Activated naive CD8-positive, alpha-beta T cell treated with anti-CD3 and anti-CD28 coated beads, Interleukin-2, amount 10 ng/mL, durations not matched to agents 7 days and 5 days (primary cell): ENCODE results near the gene RAPGEF5. TPM values are rescaled to one million over a fixed set of nuclear protein-coding genes. Genes with fewer than 3 reads are reported as not detected.
A peak's percentile ranks its signal among the peaks of the same experiment; 100 is the strongest.

Experiments used
- ATAC-seq: fragments of 150-1000 bp; cut with Tn5 transposase; one replicate; pipeline ENCODE4 v1.10.0; 2021; ENCODE audit warnings: low read depth, moderate library complexity
- POLR2A ChIA-PET: fragments of 350-600 bp; sonication (Branson Sonifier 250); formaldehyde crosslinking; loops from one replicate; lab custom pipeline; 2021; ENCODE audit warnings: antibody characterized with exemption; lab: Charles Lee
- DNase-seq: peaks from one replicate; pipeline ENCODE4 v3.0.0; 2021
- H3K27ac Mint-ChIP-seq: one replicate; pipeline ENCODE4 v1.8.0; 2022; ENCODE audit warnings: mild to moderate bottlenecking, mixed read lengths
- H3K27me3 Mint-ChIP-seq: one replicate; pipeline ENCODE4 v1.8.0; 2022; ENCODE audit warnings: mild to moderate bottlenecking, moderate library complexity, mixed read lengths
- H3K36me3 Mint-ChIP-seq: one replicate; pipeline ENCODE4 v1.8.0; 2021; ENCODE audit warnings: mild to moderate bottlenecking, mixed read lengths
- H3K4me1 Mint-ChIP-seq: one replicate; pipeline ENCODE4 v1.8.0; 2021; ENCODE audit warnings: mixed read lengths
- H3K4me3 Mint-ChIP-seq: one replicate; pipeline ENCODE4 v1.8.0; 2022; ENCODE audit warnings: mild to moderate bottlenecking, moderate library complexity, mixed read lengths
- H3K9me3 Mint-ChIP-seq: one replicate; pipeline ENCODE4 v1.8.0; 2021; ENCODE audit warnings: mixed read lengths
- total RNA-seq, 2 experiments: library from RNA; stranded (reverse); gene quantifications; one replicate each; pipeline ENCODE4 v1.2.3, GENCODE V29; 2021

RAPGEF5 gene
- total RNA-seq, 2 experiments from 2014 or later = 0.34 to 0.72 TPM

GRCh38 chr7:22302951-22303423, 54.0 kb downstream of the RAPGEF5 start:
- DNase-seq = no peak
- no peaks in the 10 kb centered on the region for H3K36me3 Mint-ChIP-seq

GRCh38 chr7:22302193-22302592, 54.8 kb downstream of the RAPGEF5 start:
- no peak overlapping the region for H3K4me3 Mint-ChIP-seq
- no peaks in the 10 kb centered on the region for H3K4me1 Mint-ChIP-seq
- H3K27me3 Mint-ChIP-seq = peaks cover 7% of the 10 kb centered on the region
- POLR2A ChIA-PET = no interaction called here
- no peaks in the 10 kb centered on the region for H3K36me3 Mint-ChIP-seq
- ATAC-seq (no peak), DNase-seq (no peak)
- H3K9me3 Mint-ChIP-seq = peaks cover 1% of the 10 kb centered on the region
- no peak overlapping the region for H3K27ac Mint-ChIP-seq

More at GRCh38 chr7:22302951-22303423, 54.0 kb downstream of the RAPGEF5 start:
- Mint-ChIP-seq H3K27me3 (peaks cover 7% of the 10 kb centered on the region), H3K4me1 (no peaks in the 10 kb centered on the region), H3K4me3 (no peak overlapping the region), H3K27ac (no peak overlapping the region), H3K9me3 (peaks cover 1% of the 10 kb centered on the region)
- no peak for ATAC-seq
- POLR2A ChIA-PET = no interaction called here

GRCh38 chr7:22301790-22302189, 55.2 kb downstream of the RAPGEF5 start:
- no peak overlapping the region for H3K27ac Mint-ChIP-seq
- peaks cover 7% of the 10 kb centered on the region for H3K27me3 Mint-ChIP-seq
- no peaks in the 10 kb centered on the region for H3K36me3 Mint-ChIP-seq
- ATAC-seq (no peak), DNase-seq (no peak)
- peaks cover 1% of the 10 kb centered on the region for H3K9me3 Mint-ChIP-seq
- no peaks in the 10 kb centered on the region for H3K4me1 Mint-ChIP-seq
- H3K4me3 Mint-ChIP-seq = no peak overlapping the region
- POLR2A ChIA-PET = no interaction called here

- H3K4me1 Mint-ChIP-seq = no peaks in the 10 kb centered on the region
- ATAC-seq = no peak
- H3K4me3 Mint-ChIP-seq = no peak overlapping the region
- peaks cover 1% of the 10 kb centered on the region for H3K9me3 Mint-ChIP-seq
- H3K36me3 Mint-ChIP-seq = no peaks in the 10 kb centered on the region
- no peak overlapping the region for H3K27ac Mint-ChIP-seq
- POLR2A ChIA-PET = no interaction called here
- no peak for DNase-seq
- peaks cover 11% of the 10 kb centered on the region for H3K27me3 Mint-ChIP-seq
These were observed 56.1 kb downstream of the RAPGEF5 start for GRCh38 chr7:22300839-22301238.

GRCh38 chr7:22296916-22297315, 60.0 kb downstream of the RAPGEF5 start:
- POLR2A ChIA-PET = no interaction called here
- Mint-ChIP-seq H3K36me3 (no peaks in the 10 kb centered on the region), H3K27ac (no peak overlapping the region), H3K4me1 (peaks cover 16% of the 10 kb centered on the region), H3K4me3 (no peak overlapping the region), H3K9me3 (peaks cover 1% of the 10 kb centered on the region), H3K27me3 (peaks cover 28% of the 10 kb centered on the region)
- no peak for DNase-seq
- ATAC-seq = no peak

GRCh38 chr7:22296265-22296566, 60.7 kb downstream of the RAPGEF5 start:
- H3K27ac Mint-ChIP-seq = no peak overlapping the region
- H3K4me1 Mint-ChIP-seq = peaks cover 18% of the 10 kb centered on the region
- ATAC-seq (no peak), DNase-seq (no peak)
- peaks cover 1% of the 10 kb centered on the region for H3K9me3 Mint-ChIP-seq
- POLR2A ChIA-PET = no interaction called here
- no peaks in the 10 kb centered on the region for H3K36me3 Mint-ChIP-seq
- H3K27me3 Mint-ChIP-seq = peaks cover 28% of the 10 kb centered on the region
- no peak overlapping the region for H3K4me3 Mint-ChIP-seq

- peaks cover 1% of the 10 kb centered on the region for H3K9me3 Mint-ChIP-seq
- DNase-seq (no peak), ATAC-seq (no peak)
- peaks cover 18% of the 10 kb centered on the region for H3K4me1 Mint-ChIP-seq
- no peak overlapping the region for H3K27ac Mint-ChIP-seq
- H3K4me3 Mint-ChIP-seq = no peak overlapping the region
- POLR2A ChIA-PET = no interaction called here
- peaks cover 31% of the 10 kb centered on the region for H3K27me3 Mint-ChIP-seq
- H3K36me3 Mint-ChIP-seq = no peaks in the 10 kb centered on the region
These were observed 61.3 kb downstream of the RAPGEF5 start for GRCh38 chr7:22295402-22296264.

- no peak for DNase-seq
These were observed 64.4 kb downstream of the RAPGEF5 start for GRCh38 chr7:22292531-22292930.

GRCh38 chr7:22291977-22292376, 65.0 kb downstream of the RAPGEF5 start:
- no peak for ATAC-seq
- H3K4me3 Mint-ChIP-seq = no peak overlapping the region
- POLR2A ChIA-PET = no interaction called here
- no peak for DNase-seq
- no peak overlapping the region for H3K27ac Mint-ChIP-seq
- peaks cover 22% of the 10 kb centered on the region for H3K4me1 Mint-ChIP-seq
- peaks cover 44% of the 10 kb centered on the region for H3K27me3 Mint-ChIP-seq
- peaks cover 5% of the 10 kb centered on the region for H3K36me3 Mint-ChIP-seq
- peaks cover 4% of the 10 kb centered on the region for H3K9me3 Mint-ChIP-seq

More at GRCh38 chr7:22292531-22292930, 64.4 kb downstream of the RAPGEF5 start:
- Mint-ChIP-seq H3K27ac (no peak overlapping the region), H3K4me3 (peak overlapping the region; percentile 31), H3K4me1 (peaks cover 22% of the 10 kb centered on the region), H3K9me3 (peaks cover 4% of the 10 kb centered on the region), H3K36me3 (peaks cover 5% of the 10 kb centered on the region), H3K27me3 (peaks cover 41% of the 10 kb centered on the region)
- peak; percentile 92 for ATAC-seq
- POLR2A ChIA-PET = no interaction called here

- peaks cover 33% of the 10 kb centered on the region for H3K27me3 Mint-ChIP-seq
These were observed 68.8 kb downstream of the RAPGEF5 start for GRCh38 chr7:22288202-22288601.

GRCh38 chr7:22287412-22287811, 69.5 kb downstream of the RAPGEF5 start:
- Mint-ChIP-seq H3K4me1 (peaks cover 9% of the 10 kb centered on the region), H3K4me3 (no peak overlapping the region), H3K36me3 (peaks cover 5% of the 10 kb centered on the region), H3K27me3 (peaks cover 30% of the 10 kb centered on the region), H3K9me3 (peaks cover 4% of the 10 kb centered on the region), H3K27ac (no peak overlapping the region)
- ATAC-seq (no peak), DNase-seq (no peak)
- POLR2A ChIA-PET = no interaction called here

More at GRCh38 chr7:22288202-22288601, 68.8 kb downstream of the RAPGEF5 start:
- Mint-ChIP-seq H3K27ac (no peak overlapping the region), H3K4me1 (peaks cover 17% of the 10 kb centered on the region), H3K9me3 (peaks cover 4% of the 10 kb centered on the region), H3K36me3 (peaks cover 5% of the 10 kb centered on the region), H3K4me3 (no peak overlapping the region)
- POLR2A ChIA-PET = no interaction called here
- DNase-seq = no peak
- ATAC-seq = no peak

- no peak for ATAC-seq
- DNase-seq = no peak
- peaks cover 31% of the 10 kb centered on the region for H3K27me3 Mint-ChIP-seq
- peaks cover 4% of the 10 kb centered on the region for H3K4me1 Mint-ChIP-seq
- H3K27ac Mint-ChIP-seq = no peak overlapping the region
- POLR2A ChIA-PET = no interaction called here
- H3K36me3 Mint-ChIP-seq = peaks cover 5% of the 10 kb centered on the region
- H3K4me3 Mint-ChIP-seq = no peak overlapping the region
- H3K9me3 Mint-ChIP-seq = peaks cover 4% of the 10 kb centered on the region
These were observed 70.5 kb downstream of the RAPGEF5 start for GRCh38 chr7:22286436-22286835.

- ATAC-seq = no peak
- no peak overlapping the region for H3K4me3 Mint-ChIP-seq
- peaks cover 29% of the 10 kb centered on the region for H3K27me3 Mint-ChIP-seq
- DNase-seq = no peak
- POLR2A ChIA-PET = no interaction called here
- H3K27ac Mint-ChIP-seq = no peak overlapping the region
- H3K4me1 Mint-ChIP-seq = no peaks in the 10 kb centered on the region
- no peaks in the 10 kb centered on the region for H3K36me3 Mint-ChIP-seq
- H3K9me3 Mint-ChIP-seq = no peaks in the 10 kb centered on the region
These were observed 75.5 kb downstream of the RAPGEF5 start for GRCh38 chr7:22281481-22281880.

GRCh38 chr7:22280031-22280430, 76.9 kb downstream of the RAPGEF5 start:
- POLR2A ChIA-PET = no interaction called here
- DNase-seq (no peak), ATAC-seq (no peak)
- H3K4me1 Mint-ChIP-seq = no peaks in the 10 kb centered on the region
- no peaks in the 10 kb centered on the region for H3K9me3 Mint-ChIP-seq
- H3K27ac Mint-ChIP-seq = no peak overlapping the region
- H3K36me3 Mint-ChIP-seq = no peaks in the 10 kb centered on the region
- H3K4me3 Mint-ChIP-seq = no peak overlapping the region
- H3K27me3 Mint-ChIP-seq = peaks cover 22% of the 10 kb centered on the region
